GM19193 (cell line): ENCODE measurements around the gene GNG14.
A peak's percentile ranks its signal among the peaks of the same experiment; 100 is the strongest.

Source experiments
- POLR2A ChIP-seq: IDR thresholded peaks from 4 replicates; pipeline ENCODE4 v1.6.1; 2011; ENCODE audit not compliant: insufficient read depth, insufficient read length; ENCODE audit errors: extremely low read depth

Gene GNG14

DNA sequence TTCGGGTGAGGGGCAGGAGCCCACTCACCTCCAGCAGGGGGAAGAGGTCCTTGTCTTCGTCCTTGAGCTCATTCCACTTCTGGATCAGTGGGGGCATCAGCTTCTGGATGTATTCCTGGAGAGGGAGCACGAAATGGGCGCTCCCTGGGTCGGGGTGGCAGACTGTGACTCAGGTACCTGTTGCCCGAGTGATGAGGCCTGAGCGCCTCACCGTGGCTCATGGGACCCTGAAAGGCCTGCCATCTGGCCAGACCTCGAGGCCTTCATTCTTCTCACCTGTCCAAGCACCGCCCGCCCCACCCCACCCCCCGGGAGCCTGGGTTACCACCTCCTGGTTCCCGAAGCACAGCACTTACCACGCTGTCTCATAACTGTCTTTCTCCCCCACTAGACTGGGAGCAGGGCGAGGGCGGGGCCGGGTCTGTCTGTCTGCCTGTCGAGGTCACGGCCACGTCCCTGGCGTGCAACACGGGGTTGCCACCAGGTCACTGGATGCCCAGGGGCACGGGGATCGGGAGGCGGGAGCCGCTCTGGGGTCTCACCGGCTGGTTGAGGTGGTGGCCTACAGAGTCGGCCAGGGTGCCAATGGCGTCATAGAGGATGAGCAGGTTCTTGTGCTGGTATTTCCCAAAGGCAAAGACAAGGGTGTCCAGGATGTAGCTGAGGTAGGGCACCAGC lies 18.0 kb downstream of the GNG14 start:
- TF ChIP-seq POLR2A = no peak

DNA sequence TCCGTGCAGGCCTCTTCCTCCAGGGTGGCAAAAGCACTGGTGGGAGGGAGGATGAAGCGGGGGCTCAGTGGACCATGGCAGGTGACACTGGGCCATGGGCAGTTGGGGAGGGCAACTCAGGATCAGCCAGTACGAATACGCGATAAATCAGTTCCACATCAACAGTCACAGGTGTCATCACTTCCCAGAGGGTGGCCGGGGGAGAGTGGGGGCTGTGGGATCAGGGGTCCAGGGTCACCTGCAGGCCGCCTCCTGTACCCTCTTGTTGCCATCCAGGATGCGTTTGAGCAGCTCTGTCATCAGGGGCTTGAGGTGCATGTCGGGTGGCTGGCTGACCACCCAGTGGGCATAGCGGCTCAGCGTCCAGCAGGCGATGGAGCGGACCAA lies 18.5 kb downstream of the GNG14 start:
- TF ChIP-seq POLR2A = no peak

DNA sequence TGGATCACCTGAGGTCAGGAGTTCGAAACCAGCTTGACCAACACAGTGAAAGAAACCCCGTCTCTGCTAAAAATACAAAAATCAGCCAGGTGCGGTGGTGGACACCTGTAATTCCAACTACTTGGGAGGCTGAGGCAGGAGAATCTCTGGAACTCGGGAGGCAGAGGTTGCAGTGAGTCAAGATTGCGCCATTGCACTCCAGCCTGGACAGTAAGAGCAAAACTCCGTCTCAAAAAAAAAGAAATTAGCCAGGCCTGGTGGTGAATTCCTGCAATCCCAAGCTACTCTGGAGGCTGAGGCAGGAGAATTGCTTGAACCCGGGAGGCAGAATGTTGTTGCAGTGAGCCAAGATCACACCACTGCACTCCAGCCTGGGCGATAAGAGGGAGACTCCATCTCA lies 20.8 kb downstream of the GNG14 start:
- no peak for TF ChIP-seq POLR2A

DNA sequence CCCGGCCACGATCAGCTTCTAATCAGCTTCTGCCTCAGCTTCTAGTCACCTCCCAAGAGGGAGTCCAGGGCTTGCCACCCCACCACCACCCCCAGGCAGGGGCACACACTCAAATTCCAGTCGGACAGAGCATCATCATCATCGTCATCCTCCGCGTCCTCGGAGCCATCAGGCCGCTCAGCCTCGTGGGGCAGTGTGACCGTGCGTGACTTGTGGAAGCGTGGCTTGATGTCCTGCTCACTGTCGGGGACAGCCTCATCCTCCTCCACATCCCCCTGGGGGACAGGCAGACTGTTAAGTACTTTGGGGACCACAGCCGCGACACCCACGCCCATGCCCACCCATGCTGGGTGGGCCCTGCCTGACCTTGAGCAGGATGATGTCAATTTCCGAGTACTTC lies 23.4 kb downstream of the GNG14 start:
- TF ChIP-seq POLR2A = no peak

DNA sequence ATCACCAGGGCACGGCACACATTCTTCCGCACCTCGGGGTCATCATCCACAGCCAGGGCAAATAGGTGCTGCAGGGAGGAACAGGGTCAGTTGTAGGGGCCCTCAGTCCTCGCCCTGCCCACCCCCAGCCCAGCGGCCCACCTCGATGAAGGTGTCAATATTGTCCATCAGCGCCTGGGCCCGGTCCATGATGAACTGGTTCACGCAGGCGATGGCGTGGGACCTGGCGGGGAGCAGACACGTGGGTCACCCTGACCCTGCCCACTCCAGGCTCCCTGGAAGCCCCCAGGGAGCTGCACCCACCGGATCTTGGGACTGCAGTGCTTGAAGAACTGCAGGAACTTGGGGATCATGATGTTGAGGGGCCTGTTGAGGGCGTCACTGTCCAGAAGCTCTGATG lies 27.3 kb downstream of the GNG14 start:
- TF ChIP-seq POLR2A = no peak

DNA sequence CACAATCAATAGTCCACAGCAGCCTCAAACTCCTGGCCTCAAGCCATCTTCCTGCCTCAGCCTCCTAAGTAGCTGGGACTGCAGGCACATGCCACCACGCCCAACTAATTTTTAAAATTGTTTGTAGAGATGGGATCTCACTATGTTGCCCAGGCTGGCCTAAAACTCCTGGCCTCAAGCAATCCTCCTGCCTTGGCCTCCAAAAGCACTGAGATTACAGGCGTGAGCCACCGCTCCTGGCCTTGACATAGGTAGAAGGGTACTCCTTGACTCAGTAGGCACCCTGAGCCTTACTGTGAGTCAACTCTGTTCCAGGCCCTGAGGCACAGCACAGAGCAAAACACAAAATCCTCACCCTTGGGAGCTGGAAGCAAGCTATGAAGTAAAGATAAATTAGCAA lies 28.1 kb downstream of the GNG14 start:
- no peak for TF ChIP-seq POLR2A

DNA sequence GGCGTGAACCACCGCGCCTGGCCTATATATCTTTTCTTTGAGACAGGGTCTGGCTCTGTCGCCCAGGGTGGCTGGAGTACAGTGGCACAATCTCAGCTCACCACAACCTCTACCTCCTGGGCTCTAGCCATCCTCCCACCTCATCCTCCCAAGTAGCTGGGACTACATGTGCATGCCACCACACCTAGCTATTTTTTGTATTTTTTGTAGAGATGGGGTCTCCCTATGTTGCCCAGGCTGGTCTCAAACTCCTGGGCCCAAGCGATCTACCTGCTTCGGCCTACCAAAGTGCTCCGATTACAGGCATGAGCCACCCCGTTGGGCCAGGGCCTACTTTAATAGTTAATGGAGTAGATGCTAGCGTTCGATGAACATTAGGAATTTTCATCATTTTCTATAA lies 32.5 kb downstream of the GNG14 start:
- no peak for TF ChIP-seq POLR2A

DNA sequence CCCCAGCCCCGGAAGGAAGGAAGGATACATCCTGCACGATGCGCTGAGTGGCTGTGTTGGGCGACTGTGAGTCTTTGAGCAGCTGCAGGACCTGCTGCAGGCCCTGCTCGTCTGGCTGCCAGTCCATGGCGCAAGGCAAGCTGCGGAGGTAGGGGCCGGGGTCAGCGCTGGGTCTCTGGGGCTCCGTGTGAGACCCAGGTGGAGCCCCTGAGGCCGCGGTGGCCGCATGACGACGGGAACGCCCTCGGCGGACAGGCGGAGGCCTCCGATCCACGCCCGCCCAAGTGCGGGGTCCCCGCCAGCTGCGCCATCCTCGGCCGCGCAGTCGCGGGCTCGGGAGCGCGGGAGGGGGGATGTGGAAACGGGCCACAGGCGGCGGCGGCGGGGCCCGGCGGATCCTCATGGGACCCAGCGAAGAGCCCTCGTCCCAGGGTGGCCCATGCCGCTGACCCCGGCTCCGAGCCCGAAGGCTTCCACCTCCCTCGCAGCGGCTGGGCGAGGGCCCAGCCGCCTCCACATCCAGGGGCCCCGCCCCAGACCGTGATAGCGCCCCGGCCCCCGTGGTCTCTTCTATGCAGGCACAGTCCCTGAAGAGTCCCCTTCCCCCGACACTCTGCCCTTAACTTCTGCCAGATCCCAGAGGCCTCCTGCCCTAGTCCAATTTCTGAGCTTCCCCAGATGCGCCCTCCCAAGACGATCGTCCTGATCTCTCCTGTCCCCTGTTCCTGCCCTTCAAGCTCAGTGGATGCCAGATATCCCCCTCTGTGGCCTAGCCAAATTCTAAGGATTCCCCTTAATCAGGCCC lies 33.3 kb downstream of the GNG14 start:
- no peak for TF ChIP-seq POLR2A

DNA sequence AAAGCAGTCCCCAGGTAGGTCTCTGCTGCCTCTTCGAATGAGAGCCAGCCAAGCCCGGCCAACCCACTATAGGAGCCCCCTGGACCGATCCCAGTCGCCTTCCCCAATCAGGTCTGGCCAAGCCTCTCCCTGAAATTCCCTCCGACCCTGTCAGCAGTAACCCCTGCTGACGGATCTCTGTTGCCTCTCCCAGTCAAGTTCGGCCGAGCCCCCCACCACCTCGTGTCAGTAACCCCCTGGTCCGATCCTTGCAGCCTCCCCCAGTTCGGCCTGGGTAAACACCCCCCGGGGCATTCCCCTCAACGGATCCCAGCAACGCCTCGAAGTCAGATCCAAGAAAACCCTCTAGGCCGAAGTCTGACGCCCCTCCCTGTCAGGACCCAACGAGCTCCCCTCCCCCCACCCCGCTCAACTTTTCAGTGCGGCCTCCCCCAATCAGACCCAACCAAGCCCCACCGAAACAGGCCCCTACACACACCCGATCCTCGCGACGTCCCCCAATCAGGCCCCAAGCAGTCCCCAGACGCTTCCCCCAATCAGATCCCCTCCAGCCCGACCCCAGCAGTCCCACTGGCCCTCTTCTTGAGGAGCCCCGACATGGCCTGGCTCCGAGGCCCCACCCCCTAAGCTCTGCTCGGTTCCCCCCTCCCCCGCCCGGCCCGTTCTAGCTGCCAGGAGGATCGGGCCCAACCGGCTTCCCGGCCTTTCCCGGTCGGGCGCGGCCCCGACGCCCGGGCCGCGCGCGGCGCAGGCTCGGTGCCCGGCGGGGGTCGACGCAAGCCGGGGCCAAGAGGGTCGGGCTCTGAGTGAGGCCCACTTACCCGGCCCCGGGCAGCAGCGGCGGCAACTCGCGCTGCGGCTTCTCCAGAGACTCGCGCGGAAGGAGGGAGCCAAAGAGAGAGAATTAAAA lies 34.1 kb downstream of the GNG14 start:
- TF ChIP-seq POLR2A = peak; percentile 31

DNA sequence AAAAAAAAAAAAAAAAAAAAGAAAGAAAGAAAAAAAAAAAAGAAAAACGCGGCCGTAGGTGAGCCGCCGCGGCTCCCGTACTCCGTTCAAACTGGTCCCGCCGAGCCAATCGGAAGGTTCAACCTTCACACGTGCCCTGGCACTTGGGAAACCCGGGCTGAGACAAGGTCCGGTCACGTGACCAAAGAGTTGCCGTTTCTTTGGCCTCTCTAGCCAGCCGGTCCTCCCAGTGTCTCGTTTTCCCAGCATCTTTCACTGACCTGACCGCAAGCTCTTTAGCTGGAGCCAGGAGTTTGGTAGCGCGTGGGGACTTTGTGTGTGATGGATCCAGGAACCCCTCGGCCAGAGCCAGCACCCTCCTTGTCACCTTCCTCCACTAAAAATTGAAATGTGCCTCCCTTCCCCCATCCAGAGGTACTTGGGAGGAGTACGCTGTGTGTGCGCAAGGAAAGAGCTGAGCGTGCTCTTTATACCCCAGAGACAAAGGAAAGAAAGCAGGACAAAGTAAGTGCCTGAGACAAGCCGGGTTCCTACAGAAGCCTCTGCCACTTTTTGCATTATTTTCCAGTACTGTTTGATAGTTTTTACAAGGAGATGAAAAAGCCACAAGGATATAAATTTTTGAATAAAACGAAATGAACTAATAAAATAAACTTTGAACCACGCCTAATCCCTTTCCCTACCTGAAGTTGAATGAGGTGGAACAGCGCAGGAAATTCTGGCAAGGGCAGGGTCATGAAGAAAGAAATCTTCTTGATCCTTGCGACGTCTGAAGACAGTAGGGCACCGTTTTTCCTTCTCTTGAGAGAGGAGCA lies 35.0 kb downstream of the GNG14 start:
- TF ChIP-seq POLR2A = peak; percentile 37

DNA sequence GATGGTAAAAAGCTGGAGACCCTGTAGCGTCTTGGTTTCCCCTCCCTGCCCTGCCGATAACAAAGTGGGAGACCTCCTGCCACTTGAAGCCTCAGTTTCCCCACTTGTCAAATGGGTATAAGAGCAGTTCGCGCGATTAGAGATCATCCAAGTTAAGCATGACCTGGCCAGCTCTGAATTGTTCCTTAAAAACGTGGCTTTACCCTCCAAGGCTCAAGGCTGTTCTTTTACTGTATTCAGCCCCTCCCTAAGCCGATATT lies 35.5 kb downstream of the GNG14 start:
- TF ChIP-seq POLR2A = no peak

DNA sequence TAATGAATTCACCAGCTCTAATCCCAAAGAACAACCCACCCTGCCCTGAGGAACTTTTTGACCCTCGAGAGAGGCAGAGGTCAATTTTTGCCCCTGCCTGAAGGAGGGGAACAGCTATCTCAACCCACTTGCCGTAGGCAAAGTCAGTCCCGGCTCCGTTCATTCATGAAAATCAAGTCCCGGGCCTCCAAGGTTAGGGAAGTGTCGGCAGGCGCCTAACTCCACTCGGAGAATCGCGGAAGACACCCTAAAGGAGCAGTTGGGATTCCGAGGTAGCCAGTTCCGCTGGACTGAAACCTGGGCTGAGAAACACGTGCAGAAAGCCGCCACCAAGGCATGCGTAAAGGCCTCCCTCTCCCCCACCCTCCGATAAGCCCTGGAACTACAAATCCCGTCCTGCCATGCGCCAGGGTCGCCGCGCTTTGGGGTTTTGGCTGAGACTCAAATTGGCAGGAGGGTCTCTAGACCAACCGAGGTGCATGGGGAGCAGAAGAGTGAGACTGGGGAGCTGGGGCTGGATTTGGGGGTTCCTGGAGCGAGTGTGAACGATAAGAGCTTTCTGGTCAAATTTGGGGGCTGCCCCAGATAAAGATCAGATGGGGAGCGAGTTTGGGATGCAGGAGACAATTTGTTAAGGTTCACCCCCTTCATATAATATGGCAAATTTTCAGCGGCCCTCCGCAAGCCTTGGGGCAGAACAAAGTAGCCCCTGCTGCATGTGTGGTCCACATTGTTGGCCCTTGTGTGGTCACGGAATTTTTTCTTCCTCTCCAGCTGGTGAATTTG lies 36.0 kb downstream of the GNG14 start, which contains the start of gene TNPO2:
Gene TNPO2 (minus strand): TSS at position 292 of the 786 bp plus-strand sequence. CDS start 2,955 bp downstream, outside the sequence.
- peak; percentile 58 for TF ChIP-seq POLR2A

DNA sequence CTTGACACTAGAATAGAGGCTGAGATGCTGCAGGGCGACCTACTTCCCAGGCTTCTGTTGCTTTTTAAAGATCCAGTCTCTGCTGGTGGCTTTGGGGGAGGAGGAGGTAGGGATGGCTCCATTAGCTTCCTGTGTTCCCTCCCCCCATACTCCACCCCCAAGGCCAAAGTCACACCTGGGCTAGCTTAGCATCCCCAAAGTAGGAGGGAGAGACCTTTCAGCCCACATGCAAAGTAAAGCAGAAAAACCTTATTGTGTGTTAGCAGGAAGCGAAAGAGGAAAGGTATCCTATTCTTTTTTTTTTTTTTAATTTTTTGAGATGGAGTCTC lies 39.2 kb downstream of the GNG14 start:
- no peak for TF ChIP-seq POLR2A
